ENCODE measurements around the gene MYO5A.

DNA sequence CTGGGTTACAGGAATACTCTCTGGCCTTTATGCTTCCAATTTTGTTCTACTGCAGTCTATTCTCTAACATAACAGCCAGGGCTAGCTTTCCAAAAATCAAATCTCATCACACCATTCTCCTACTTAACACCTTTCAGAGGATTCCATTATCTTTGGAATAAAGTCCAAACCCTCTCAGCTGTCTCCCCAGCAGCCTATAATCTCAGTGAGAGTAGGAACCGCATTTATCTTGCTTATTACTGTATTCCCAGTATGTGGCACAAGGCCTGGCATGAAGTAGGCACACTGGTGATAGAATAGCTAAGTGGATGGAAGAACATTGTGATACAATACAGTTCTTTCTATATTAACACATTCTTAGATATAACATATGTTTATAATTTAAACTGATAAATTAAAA is 184.1 kb downstream of the MYO5A start:
- TF ChIP-seq, protein P1, sequence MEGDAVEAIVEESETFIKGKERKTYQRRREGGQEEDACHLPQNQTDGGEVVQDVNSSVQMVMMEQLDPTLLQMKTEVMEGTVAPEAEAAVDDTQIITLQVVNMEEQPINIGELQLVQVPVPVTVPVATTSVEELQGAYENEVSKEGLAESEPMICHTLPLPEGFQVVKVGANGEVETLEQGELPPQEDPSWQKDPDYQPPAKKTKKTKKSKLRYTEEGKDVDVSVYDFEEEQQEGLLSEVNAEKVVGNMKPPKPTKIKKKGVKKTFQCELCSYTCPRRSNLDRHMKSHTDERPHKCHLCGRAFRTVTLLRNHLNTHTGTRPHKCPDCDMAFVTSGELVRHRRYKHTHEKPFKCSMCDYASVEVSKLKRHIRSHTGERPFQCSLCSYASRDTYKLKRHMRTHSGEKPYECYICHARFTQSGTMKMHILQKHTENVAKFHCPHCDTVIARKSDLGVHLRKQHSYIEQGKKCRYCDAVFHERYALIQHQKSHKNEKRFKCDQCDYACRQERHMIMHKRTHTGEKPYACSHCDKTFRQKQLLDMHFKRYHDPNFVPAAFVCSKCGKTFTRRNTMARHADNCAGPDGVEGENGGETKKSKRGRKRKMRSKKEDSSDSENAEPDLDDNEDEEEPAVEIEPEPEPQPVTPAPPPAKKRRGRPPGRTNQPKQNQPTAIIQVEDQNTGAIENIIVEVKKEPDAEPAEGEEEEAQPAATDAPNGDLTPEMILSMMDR (conservative IDR thresholded peaks at IDR 0.05; ENCODE audit: low read length) = no peak
- no peak for TF ChIP-seq EZH2phosphoT487 (IDR thresholded peaks at IDR 0.05; ENCODE audit: borderline replicate concordance, low read depth, low read length)
